Naive B cell (primary cell): ENCODE measurements around the gene PCDHB9. TPM values are rescaled to one million over a fixed set of nuclear protein-coding genes. Genes with fewer than 3 reads are reported as not detected.
A peak's percentile ranks its signal among the peaks of the same experiment; 100 is the strongest.
"Not testable (repeated sequence)": the region's sequence is repeated elsewhere in the genome, so short reads cannot be mapped to it uniquely, and the experiment has no call there.

ENCODE experiments used
- ATAC-seq, 2 donors: fragments of 150-1000 bp; cut with Tn5 transposase; 2 replicates each; pipeline ENCODE4 v1.10.0; 2021; ENCODE audit warnings: low read depth in 2 of 2, mild to moderate bottlenecking in 2 of 2, moderate library complexity in 2 of 2
- DNase-seq: peaks from one replicate; pipeline ENCODE4 v3.0.0; 2022
- H3K27ac Mint-ChIP-seq, 6 donors: one replicate each; pipeline ENCODE4 v1.8.0; 2020 to 2022; ENCODE audit warnings: mild to moderate bottlenecking in 6 of 6, mixed read lengths in 6 of 6, moderate library complexity in 5 of 6, inconsistent platforms in 2 of 6
- H3K27me3 Mint-ChIP-seq, 3 donors: one replicate each; pipeline ENCODE4 v1.8.0; 2021 to 2022; ENCODE audit warnings: mixed read lengths in 3 of 3, mild to moderate bottlenecking in 1 of 3
- H3K36me3 Mint-ChIP-seq, 2 donors: one replicate each; pipeline ENCODE4 v1.8.0; 2020 to 2022; ENCODE audit warnings: mixed read lengths in 2 of 2, inconsistent platforms in 1 of 2, mild to moderate bottlenecking in 1 of 2
- H3K4me1 Mint-ChIP-seq, 3 donors: one replicate each; pipeline ENCODE4 v1.8.0; 2020 to 2022; ENCODE audit warnings: mixed read lengths in 3 of 3, inconsistent platforms in 1 of 3, mild to moderate bottlenecking in 1 of 3, moderate library complexity in 1 of 3
- H3K4me3 Mint-ChIP-seq, 8 donors: one replicate each; pipeline ENCODE4 v1.8.0; 2020 to 2022; ENCODE audit warnings: mild to moderate bottlenecking in 8 of 8, mixed read lengths in 8 of 8, moderate library complexity in 8 of 8, inconsistent platforms in 2 of 8
- H3K9me3 Mint-ChIP-seq, 7 donors: one replicate each; pipeline ENCODE4 v1.8.0; 2020 to 2022; ENCODE audit warnings: mixed read lengths in 7 of 7, mild to moderate bottlenecking in 5 of 7, inconsistent platforms in 2 of 7, moderate library complexity in 1 of 7
- polyA plus RNA-seq, 6 donors: library from polyadenylated mRNA; unstranded; fragments of 300-500 nt; fragmentation: Illumina TruSeq; gene quantifications; one replicate each; pipeline ENCODE4 v1.2.3, GENCODE V29; 2021; ENCODE audit warnings: low read depth in 6 of 6

PCDHB9 gene
- polyA plus RNA-seq, 6 donors from 2014 or later, result not detected

- peaks cover 30 to 61% (median 30%) of the 10 kb centered on the region in 3 donors for H3K27me3 Mint-ChIP-seq
- H3K4me3 Mint-ChIP-seq, result no peak overlapping the region
- ATAC-seq (no peak), DNase-seq (no peak)
- H3K9me3 Mint-ChIP-seq, result peaks cover 10 to 87% (median 51%) of the 10 kb centered on the region in 7 donors
- peaks cover 22 to 51% of the 10 kb centered on the region in 2 donors for H3K36me3 Mint-ChIP-seq
- no peak overlapping the region for H3K27ac Mint-ChIP-seq
- H3K4me1 Mint-ChIP-seq, result no peaks in the 10 kb centered on the region
Observed at GRCh38 chr5:141196363-141196762, 9.4 kb downstream of the PCDHB9 start.

DNA sequence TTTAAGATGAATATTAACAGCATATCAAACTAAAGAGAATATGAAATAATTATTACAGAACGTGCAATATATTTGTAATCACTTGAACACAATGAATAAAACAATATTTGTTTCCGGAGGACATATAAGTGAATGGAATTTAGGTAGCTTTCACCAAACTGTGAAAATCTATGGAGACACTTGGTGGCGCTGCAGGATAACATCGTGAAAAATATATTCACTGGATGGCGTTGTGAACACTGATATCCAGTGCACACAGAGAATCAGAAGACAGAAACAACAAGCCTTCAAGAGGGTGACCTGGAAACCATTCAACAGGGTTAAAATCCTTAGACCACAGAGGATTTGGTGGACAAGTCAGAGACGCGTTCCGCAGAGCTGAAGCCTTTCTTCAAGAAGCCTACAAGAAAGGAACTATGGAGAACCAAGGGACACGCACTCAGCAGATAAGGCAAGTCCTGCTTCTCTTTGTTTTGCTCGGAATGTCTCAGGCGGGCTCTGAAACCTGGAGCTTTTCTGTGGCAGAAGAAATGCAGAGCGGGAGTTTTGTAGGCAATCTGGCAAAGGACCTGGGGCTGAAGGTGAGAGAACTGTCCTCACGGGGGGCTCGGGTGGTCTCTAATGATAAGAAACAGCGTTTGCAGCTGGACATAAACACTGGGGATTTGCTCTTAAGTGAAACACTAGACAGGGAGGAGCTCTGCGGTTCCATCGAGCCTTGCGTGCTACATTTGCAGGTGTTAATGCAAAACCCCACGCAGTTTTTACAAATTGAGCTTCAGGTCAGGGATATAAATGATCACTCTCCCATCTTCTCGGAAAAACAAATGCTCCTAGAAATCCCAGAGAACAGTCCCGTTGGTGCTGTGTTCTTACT is 12.6 kb downstream of the PCDHB9 start, which contains the start of gene PCDHB11:
TSS of gene PCDHB11 (plus strand) at position 269 of the 877 bp plus-strand sequence. CDS start at position 417, 148 bp downstream.
- H3K36me3 Mint-ChIP-seq, result peaks cover 22 to 29% of the 10 kb centered on the region in 2 donors
- H3K4me3 Mint-ChIP-seq, result no peak within 1 kb of the TSS
- peaks cover 20 to 59% (median 29%) of the 10 kb centered on the region in 3 donors for H3K27me3 Mint-ChIP-seq
- DNase-seq (no peak), ATAC-seq (no peak)
- H3K4me1 Mint-ChIP-seq, result no peaks in the 10 kb centered on the region
- H3K9me3 Mint-ChIP-seq, result peaks cover 10 to 78% (median 39%) of the 10 kb centered on the region in 7 donors
- no peak within 1 kb of the TSS for H3K27ac Mint-ChIP-seq

GRCh38 chr5:141201126-141201525 is 14.2 kb downstream of the PCDHB9 start:
- not testable (repeated sequence) for DNase-seq, ATAC-seq, H3K4me1 Mint-ChIP-seq, H3K4me3 Mint-ChIP-seq
- H3K27ac Mint-ChIP-seq, result peak overlapping the region in 1 of 6 donors; percentile 37
- H3K9me3 Mint-ChIP-seq, result peaks cover 10 to 66% (median 35%) of the 10 kb centered on the region in 7 donors
- H3K36me3 Mint-ChIP-seq, result peaks cover 21 to 27% of the 10 kb centered on the region in 2 donors
- peaks cover 20 to 68% (median 37%) of the 10 kb centered on the region in 3 donors for H3K27me3 Mint-ChIP-seq

- not testable (repeated sequence) for DNase-seq, H3K4me3 Mint-ChIP-seq, ATAC-seq, H3K4me1 Mint-ChIP-seq
- H3K27ac Mint-ChIP-seq, result peak overlapping the region in 2 of 6 donors; percentile 44 to 68
- H3K9me3 Mint-ChIP-seq, result peaks cover 10 to 60% (median 30%) of the 10 kb centered on the region in 7 donors
- H3K36me3 Mint-ChIP-seq, result peaks cover 15 to 22% of the 10 kb centered on the region in 2 donors
- peaks cover 24 to 74% (median 40%) of the 10 kb centered on the region in 3 donors for H3K27me3 Mint-ChIP-seq
Observed at GRCh38 chr5:141201646-141202045, 14.7 kb downstream of the PCDHB9 start.

GRCh38 chr5:141208478-141208877 is 21.5 kb downstream of the PCDHB9 start, which contains the start of gene PCDHB12:
PCDHB12 (plus strand) TSS chr5:141208719; CDS start chr5:141208908, 189 bp downstream.
- no peak for ATAC-seq
- H3K27me3 Mint-ChIP-seq, result peaks cover 51 to 70% (median 57%) of the 10 kb centered on the region in 3 donors
- DNase-seq, result no peak
- peak within 1 kb of the TSS in 2 of 8 donors; percentile 9 to 38 for H3K4me3 Mint-ChIP-seq
- peak within 1 kb of the TSS in 1 of 6 donors; percentile 71 for H3K27ac Mint-ChIP-seq
- H3K36me3 Mint-ChIP-seq, result peaks cover 0 to 6% of the 10 kb centered on the region in 2 donors
- H3K9me3 Mint-ChIP-seq, result peaks cover 0 to 32% (median 10%) of the 10 kb centered on the region in 7 donors
- H3K4me1 Mint-ChIP-seq, result no peaks in the 10 kb centered on the region

DNA sequence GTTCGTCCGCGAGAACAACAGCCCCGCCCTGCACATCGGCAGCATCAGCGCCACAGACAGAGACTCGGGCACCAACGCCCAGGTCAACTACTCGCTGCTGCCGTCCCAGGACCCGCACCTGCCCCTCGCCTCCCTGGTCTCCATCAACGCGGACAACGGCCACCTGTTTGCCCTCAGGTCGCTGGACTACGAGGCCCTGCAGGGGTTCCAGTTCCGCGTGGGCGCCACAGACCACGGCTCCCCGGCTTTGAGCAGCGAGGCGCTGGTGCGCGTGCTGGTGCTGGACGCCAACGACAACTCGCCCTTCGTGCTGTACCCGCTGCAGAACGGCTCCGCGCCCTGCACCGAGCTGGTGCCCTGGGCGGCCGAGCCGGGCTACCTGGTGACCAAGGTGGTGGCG is 23.3 kb downstream of the PCDHB9 start:
- H3K36me3 Mint-ChIP-seq, H3K27ac Mint-ChIP-seq, H3K4me1 Mint-ChIP-seq, DNase-seq, H3K4me3 Mint-ChIP-seq, ATAC-seq: not testable (repeated sequence)
- peaks cover 0 to 47% (median 16%) of the 10 kb centered on the region in 7 donors for H3K9me3 Mint-ChIP-seq
- H3K27me3 Mint-ChIP-seq, result peaks cover 62 to 76% (median 63%) of the 10 kb centered on the region in 3 donors

GRCh38 chr5:141210849-141211248 is 23.9 kb downstream of the PCDHB9 start:
- H3K27me3 Mint-ChIP-seq, result peaks cover 61 to 77% (median 62%) of the 10 kb centered on the region in 3 donors
- not testable (repeated sequence) for H3K27ac Mint-ChIP-seq, H3K36me3 Mint-ChIP-seq, ATAC-seq, H3K4me1 Mint-ChIP-seq, DNase-seq, H3K4me3 Mint-ChIP-seq
- H3K9me3 Mint-ChIP-seq, result peaks cover 0 to 50% (median 19%) of the 10 kb centered on the region in 7 donors

- peaks cover 4 to 70% (median 34%) of the 10 kb centered on the region in 7 donors for H3K9me3 Mint-ChIP-seq
- not testable (repeated sequence) for ATAC-seq, H3K4me1 Mint-ChIP-seq, H3K4me3 Mint-ChIP-seq, H3K27ac Mint-ChIP-seq, DNase-seq
- peaks cover 7 to 20% of the 10 kb centered on the region in 2 donors for H3K36me3 Mint-ChIP-seq
- H3K27me3 Mint-ChIP-seq, result peaks cover 51 to 70% (median 51%) of the 10 kb centered on the region in 3 donors
Observed at GRCh38 chr5:141213656-141214339, 26.8 kb downstream of the PCDHB9 start, which contains the start of gene PCDHB13. PCDHB13 (plus strand) TSS chr5:141213919; CDS start chr5:141214124, 205 bp downstream.

- H3K4me1 Mint-ChIP-seq, H3K27ac Mint-ChIP-seq, DNase-seq, ATAC-seq, H3K4me3 Mint-ChIP-seq: not testable (repeated sequence)
- Mint-ChIP-seq H3K9me3 (peaks cover 7 to 70% (median 39%) of the 10 kb centered on the region in 7 donors), H3K27me3 (peaks cover 49 to 67% (median 53%) of the 10 kb centered on the region in 3 donors), H3K36me3 (peaks cover 11 to 23% of the 10 kb centered on the region in 2 donors)
Observed at GRCh38 chr5:141214583-141214982, 27.6 kb downstream of the PCDHB9 start.

DNA sequence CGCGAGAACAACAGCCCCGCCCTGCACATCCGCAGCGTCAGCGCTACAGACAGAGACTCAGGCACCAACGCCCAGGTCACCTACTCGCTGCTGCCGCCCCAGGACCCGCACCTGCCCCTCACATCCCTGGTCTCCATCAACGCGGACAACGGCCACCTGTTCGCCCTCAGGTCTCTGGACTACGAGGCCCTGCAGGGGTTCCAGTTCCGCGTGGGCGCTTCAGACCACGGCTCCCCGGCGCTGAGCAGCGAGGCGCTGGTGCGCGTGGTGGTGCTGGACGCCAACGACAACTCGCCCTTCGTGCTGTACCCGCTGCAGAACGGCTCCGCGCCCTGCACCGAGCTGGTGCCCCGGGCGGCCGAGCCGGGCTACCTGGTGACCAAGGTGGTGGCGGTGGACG is 28.5 kb downstream of the PCDHB9 start:
- not testable (repeated sequence) for ATAC-seq, DNase-seq, H3K4me1 Mint-ChIP-seq, H3K27ac Mint-ChIP-seq, H3K4me3 Mint-ChIP-seq
- peaks cover 12 to 30% of the 10 kb centered on the region in 2 donors for H3K36me3 Mint-ChIP-seq
- H3K27me3 Mint-ChIP-seq, result peaks cover 49 to 68% (median 62%) of the 10 kb centered on the region in 3 donors
- peaks cover 9 to 73% (median 38%) of the 10 kb centered on the region in 7 donors for H3K9me3 Mint-ChIP-seq

- not testable (repeated sequence) for DNase-seq, H3K4me1 Mint-ChIP-seq, ATAC-seq, H3K27ac Mint-ChIP-seq
- peaks cover 53 to 68% (median 65%) of the 10 kb centered on the region in 3 donors for H3K27me3 Mint-ChIP-seq
- peaks cover 8 to 75% (median 35%) of the 10 kb centered on the region in 7 donors for H3K9me3 Mint-ChIP-seq
- H3K36me3 Mint-ChIP-seq, result peaks cover 15 to 26% of the 10 kb centered on the region in 2 donors
- peak overlapping the region in 1 of 8 donors; percentile 22 for H3K4me3 Mint-ChIP-seq
Observed at GRCh38 chr5:141216035-141216434, 29.1 kb downstream of the PCDHB9 start.

- H3K27ac Mint-ChIP-seq, result no peak within 1 kb of the TSS
- peak within 1 kb of the TSS in 5 of 8 donors; percentile 9 to 68 (median 45) for H3K4me3 Mint-ChIP-seq
- ATAC-seq (no peak), DNase-seq (no peak)
- H3K36me3 Mint-ChIP-seq, result peaks cover 11 to 12% of the 10 kb centered on the region in 2 donors
- peaks cover 4 to 73% (median 32%) of the 10 kb centered on the region in 7 donors for H3K9me3 Mint-ChIP-seq
- H3K27me3 Mint-ChIP-seq, result peaks cover 39 to 73% (median 46%) of the 10 kb centered on the region in 3 donors
- H3K4me1 Mint-ChIP-seq, result peaks cover 0 to 10% (median 0%) of the 10 kb centered on the region in 3 donors
Observed at GRCh38 chr5:141223112-141223783, 36.3 kb downstream of the PCDHB9 start, which contains the start of gene PCDHB14. PCDHB14 (plus strand) TSS chr5:141223343; CDS start chr5:141223506, 163 bp downstream.
